OCI-LY1 (cell line): Measurements from ENCODE around the gene CAMTA1.

ENCODE experiments used
- H2AFZ ChIP-seq: fragments of 200-600 bp; sonication (generic), shearing (Covaris generic); 2 replicates; pipeline ENCODE4 v1.6.0; 2014; ENCODE audit warnings: antibody characterized with exemption, mild to moderate bottlenecking, low read length
- H3F3A ChIP-seq: fragments of 200-600 bp; sonication (generic), shearing (Covaris generic); 2 replicates; pipeline ENCODE4 v1.6.0; 2014; ENCODE audit warnings: mild to moderate bottlenecking, antibody characterized with exemption, low read length, moderate library complexity; ENCODE audit not compliant: insufficient read depth
- H3K27ac ChIP-seq: fragments of 200-600 bp; sonication (generic); 2 replicates; pipeline ENCODE4 v1.5.1; 2014; ENCODE audit warnings: low read length, mixed run types, mild to moderate bottlenecking, low read depth; ENCODE audit not compliant: poor library complexity, severe bottlenecking
- H3K27me3 ChIP-seq: fragments of 200-600 bp; sonication (generic); 2 replicates; pipeline ENCODE4 v1.6.0; 2014; ENCODE audit warnings: antibody characterized with exemption, mild to moderate bottlenecking, low read length, moderate library complexity; ENCODE audit not compliant: insufficient read depth
- H3K36me3 ChIP-seq: fragments of 200-600 bp; sonication (generic); 2 replicates; pipeline ENCODE4 v1.6.1; 2014; ENCODE audit warnings: mild to moderate bottlenecking, antibody characterized with exemption, low read length, moderate library complexity, mixed read lengths; ENCODE audit not compliant: insufficient read depth
- H3K4me1 ChIP-seq: fragments of 200-600 bp; sonication (generic); 2 replicates; pipeline ENCODE4 v1.5.1; 2014; ENCODE audit warnings: mild to moderate bottlenecking, low read length, moderate library complexity; ENCODE audit not compliant: insufficient read depth, severe bottlenecking
- H3K4me2 ChIP-seq: fragments of 200-600 bp; sonication (generic), shearing (Covaris generic); 2 replicates; pipeline ENCODE4 v1.6.1; 2014; ENCODE audit warnings: low read length
- H3K4me3 ChIP-seq: fragments of 200-600 bp; sonication (generic); 2 replicates; pipeline ENCODE4 v1.5.1; 2014; ENCODE audit warnings: low read length, low read depth, mild to moderate bottlenecking, mixed read lengths; ENCODE audit not compliant: poor library complexity, severe bottlenecking
- H3K79me2 ChIP-seq: fragments of 200-600 bp; shearing (Covaris generic); 2 replicates; pipeline ENCODE4 v1.6.1; 2016; ENCODE audit warnings: mixed run types, low read length, mixed read lengths; ENCODE audit not compliant: insufficient read depth
- H3K9ac ChIP-seq: fragments of 200-600 bp; sonication (generic), shearing (Covaris generic); 2 replicates; pipeline ENCODE4 v1.6.1; 2014; ENCODE audit warnings: mild to moderate bottlenecking, low read length, mixed read lengths
- H3K9me2 ChIP-seq: fragments of 200-600 bp; sonication (generic), shearing (Covaris generic); 2 replicates; pipeline ENCODE4 v1.6.1; 2014; ENCODE audit warnings: low read depth, mild to moderate bottlenecking, low read length, mixed read lengths
- H3K9me3 ChIP-seq: fragments of 200-600 bp; shearing (Covaris generic); 2 replicates; pipeline ENCODE4 v1.6.1; 2014; ENCODE audit warnings: low read length, mixed read lengths
- H4K20me1 ChIP-seq: fragments of 200-600 bp; sonication (generic), shearing (Covaris generic); 2 replicates; pipeline ENCODE4 v1.6.0; 2016; ENCODE audit warnings: mild to moderate bottlenecking, low read length; ENCODE audit not compliant: insufficient read depth
- EZH2 ChIP-seq: fragments of 200-600 bp; sonication (generic), shearing (Covaris generic); IDR thresholded peaks from 2 replicates; pipeline ENCODE4 v1.8.0; 2017; ENCODE audit warnings: borderline replicate concordance, mixed run types, mild to moderate bottlenecking, antibody characterized with exemption, low read length, moderate library complexity, mixed read lengths
- TF ChIP-seq, protein P1 (sequence below): fragments of 200-600 bp; sonication (generic), shearing (Covaris generic); IDR thresholded peaks from 2 replicates; pipeline ENCODE4 v1.5.1; 2017; ENCODE audit warnings: mild to moderate bottlenecking, antibody characterized with exemption, low read length, moderate library complexity, mixed read lengths

Gene CAMTA1

DNA sequence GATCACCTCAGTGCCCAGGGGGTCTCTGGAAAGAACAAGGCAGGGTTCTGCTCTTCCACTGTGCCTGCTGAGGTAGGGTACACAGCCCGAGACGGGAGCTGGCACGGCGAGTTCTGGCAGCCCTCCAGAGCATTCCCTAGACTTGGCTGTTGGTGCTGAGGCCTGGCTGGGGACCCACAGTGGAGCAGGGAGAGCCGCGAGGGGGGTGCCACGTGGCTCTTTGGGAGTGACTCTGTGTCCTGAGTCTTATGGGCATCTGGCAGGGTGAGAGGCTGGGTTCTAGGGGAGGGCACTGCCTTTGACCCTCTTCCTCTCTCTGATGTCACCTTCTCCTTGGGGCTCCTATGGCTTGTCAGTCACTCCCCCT lies 336.4 kb downstream of the CAMTA1 start:
- Histone ChIP-seq H3K9me2 (no peaks in the 10 kb centered on the region), H2AFZ (no peak overlapping the region), H3K27me3 (no peaks in the 10 kb centered on the region), H4K20me1 (no peaks in the 10 kb centered on the region), H3K27ac (no peak overlapping the region), H3K79me2 (no peaks in the 10 kb centered on the region), H3K9me3 (no peaks in the 10 kb centered on the region), H3K4me1 (no peaks in the 10 kb centered on the region), H3K36me3 (no peaks in the 10 kb centered on the region), H3K4me2 (no peak overlapping the region), H3K4me3 (no peak overlapping the region), H3F3A (no peaks in the 10 kb centered on the region), H3K9ac (no peak overlapping the region)
- TF ChIP-seq, protein P1, sequence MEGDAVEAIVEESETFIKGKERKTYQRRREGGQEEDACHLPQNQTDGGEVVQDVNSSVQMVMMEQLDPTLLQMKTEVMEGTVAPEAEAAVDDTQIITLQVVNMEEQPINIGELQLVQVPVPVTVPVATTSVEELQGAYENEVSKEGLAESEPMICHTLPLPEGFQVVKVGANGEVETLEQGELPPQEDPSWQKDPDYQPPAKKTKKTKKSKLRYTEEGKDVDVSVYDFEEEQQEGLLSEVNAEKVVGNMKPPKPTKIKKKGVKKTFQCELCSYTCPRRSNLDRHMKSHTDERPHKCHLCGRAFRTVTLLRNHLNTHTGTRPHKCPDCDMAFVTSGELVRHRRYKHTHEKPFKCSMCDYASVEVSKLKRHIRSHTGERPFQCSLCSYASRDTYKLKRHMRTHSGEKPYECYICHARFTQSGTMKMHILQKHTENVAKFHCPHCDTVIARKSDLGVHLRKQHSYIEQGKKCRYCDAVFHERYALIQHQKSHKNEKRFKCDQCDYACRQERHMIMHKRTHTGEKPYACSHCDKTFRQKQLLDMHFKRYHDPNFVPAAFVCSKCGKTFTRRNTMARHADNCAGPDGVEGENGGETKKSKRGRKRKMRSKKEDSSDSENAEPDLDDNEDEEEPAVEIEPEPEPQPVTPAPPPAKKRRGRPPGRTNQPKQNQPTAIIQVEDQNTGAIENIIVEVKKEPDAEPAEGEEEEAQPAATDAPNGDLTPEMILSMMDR, result no peak
- TF ChIP-seq EZH2, result no peak

DNA sequence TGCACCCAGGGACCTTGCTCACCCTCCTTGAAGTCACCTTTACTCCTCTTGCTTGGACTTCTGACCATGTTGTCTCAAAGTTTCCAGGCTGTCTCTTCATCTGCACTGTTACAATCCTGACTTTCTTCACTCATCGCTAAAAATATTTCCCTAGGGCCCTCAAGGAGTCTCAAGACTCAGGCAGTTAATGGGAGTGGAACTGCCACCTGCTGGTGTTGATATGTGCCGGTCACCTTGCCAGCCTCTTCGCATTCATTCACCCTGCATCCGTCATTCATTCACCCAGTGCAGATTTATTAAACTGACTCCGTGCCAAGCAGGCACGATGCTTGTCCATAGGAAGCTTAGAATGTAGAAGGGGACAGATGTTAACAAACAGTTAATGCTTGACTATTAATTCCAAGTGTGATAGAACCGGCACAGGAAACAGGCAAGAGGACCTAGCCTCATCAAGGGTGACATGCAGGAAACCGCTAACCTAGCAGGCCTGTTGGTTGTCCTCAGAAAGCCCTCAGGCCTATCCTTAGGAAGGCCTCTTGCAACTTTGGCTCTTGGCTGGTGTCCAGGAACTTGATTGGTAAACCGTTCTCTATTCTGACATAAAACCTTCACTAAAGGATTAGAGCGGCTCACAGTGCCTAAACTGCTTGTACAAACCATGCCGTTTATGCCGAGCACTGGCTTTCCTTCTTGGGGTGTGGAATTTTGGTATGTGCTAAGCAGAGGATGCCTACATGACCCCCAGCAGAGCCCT lies 342.2 kb downstream of the CAMTA1 start:
- no peaks in the 10 kb centered on the region for H3K27me3 ChIP-seq
- no peak overlapping the region for H2AFZ ChIP-seq
- H3K4me3 ChIP-seq, result no peak overlapping the region
- no peaks in the 10 kb centered on the region for H4K20me1 ChIP-seq
- no peaks in the 10 kb centered on the region for H3K36me3 ChIP-seq
- no peak overlapping the region for H3K9ac ChIP-seq
- no peak for TF ChIP-seq EZH2
- TF ChIP-seq, protein P1, result no peak
- no peak overlapping the region for H3K4me2 ChIP-seq
- H3K79me2 ChIP-seq, result no peaks in the 10 kb centered on the region
- no peaks in the 10 kb centered on the region for H3K4me1 ChIP-seq
- H3F3A ChIP-seq, result no peaks in the 10 kb centered on the region
- no peaks in the 10 kb centered on the region for H3K9me2 ChIP-seq
- H3K27ac ChIP-seq, result no peak overlapping the region
- no peaks in the 10 kb centered on the region for H3K9me3 ChIP-seq

DNA sequence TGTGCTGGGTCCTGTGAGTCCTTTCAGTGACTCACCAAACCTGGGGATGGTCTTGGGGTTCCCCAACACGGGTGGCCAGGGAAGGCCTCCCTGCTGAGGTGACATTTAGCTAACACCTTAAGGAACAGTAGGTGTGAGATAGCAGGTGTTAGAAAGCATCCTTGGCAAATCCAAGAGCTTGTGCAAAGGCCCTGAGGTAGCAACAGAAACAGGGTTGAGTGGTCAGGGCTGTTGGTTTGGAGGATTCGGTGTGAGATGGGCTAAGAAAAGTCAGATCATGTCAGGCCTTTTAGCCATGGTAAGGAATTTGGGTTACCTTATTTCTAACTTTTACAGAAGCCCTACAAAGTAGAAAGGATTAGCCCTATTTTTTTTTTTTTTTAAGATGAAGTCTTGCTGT lies 343.0 kb downstream of the CAMTA1 start:
- H3K4me2 ChIP-seq, result no peak overlapping the region
- H3K4me1 ChIP-seq, result no peaks in the 10 kb centered on the region
- H3F3A ChIP-seq, result no peaks in the 10 kb centered on the region
- H3K36me3 ChIP-seq, result no peaks in the 10 kb centered on the region
- no peak overlapping the region for H2AFZ ChIP-seq
- H3K9me3 ChIP-seq, result no peaks in the 10 kb centered on the region
- no peaks in the 10 kb centered on the region for H3K27me3 ChIP-seq
- H3K9ac ChIP-seq, result no peak overlapping the region
- TF ChIP-seq, protein P1, result no peak
- TF ChIP-seq EZH2, result no peak
- no peaks in the 10 kb centered on the region for H3K79me2 ChIP-seq
- H4K20me1 ChIP-seq, result no peaks in the 10 kb centered on the region
- no peak overlapping the region for H3K27ac ChIP-seq
- H3K9me2 ChIP-seq, result no peaks in the 10 kb centered on the region
- no peak overlapping the region for H3K4me3 ChIP-seq
